ENCODE measurements around the gene HNF4A. TPM values are rescaled to one million over a fixed set of nuclear protein-coding genes. Genes with fewer than 3 reads are reported as not detected.
A peak's percentile ranks its signal among the peaks of the same experiment; 100 is the strongest.

Gene HNF4A
- total and polyA plus RNA-seq, 8 donors, result 7.4 to 29.2 (median 22.2) TPM

DNA sequence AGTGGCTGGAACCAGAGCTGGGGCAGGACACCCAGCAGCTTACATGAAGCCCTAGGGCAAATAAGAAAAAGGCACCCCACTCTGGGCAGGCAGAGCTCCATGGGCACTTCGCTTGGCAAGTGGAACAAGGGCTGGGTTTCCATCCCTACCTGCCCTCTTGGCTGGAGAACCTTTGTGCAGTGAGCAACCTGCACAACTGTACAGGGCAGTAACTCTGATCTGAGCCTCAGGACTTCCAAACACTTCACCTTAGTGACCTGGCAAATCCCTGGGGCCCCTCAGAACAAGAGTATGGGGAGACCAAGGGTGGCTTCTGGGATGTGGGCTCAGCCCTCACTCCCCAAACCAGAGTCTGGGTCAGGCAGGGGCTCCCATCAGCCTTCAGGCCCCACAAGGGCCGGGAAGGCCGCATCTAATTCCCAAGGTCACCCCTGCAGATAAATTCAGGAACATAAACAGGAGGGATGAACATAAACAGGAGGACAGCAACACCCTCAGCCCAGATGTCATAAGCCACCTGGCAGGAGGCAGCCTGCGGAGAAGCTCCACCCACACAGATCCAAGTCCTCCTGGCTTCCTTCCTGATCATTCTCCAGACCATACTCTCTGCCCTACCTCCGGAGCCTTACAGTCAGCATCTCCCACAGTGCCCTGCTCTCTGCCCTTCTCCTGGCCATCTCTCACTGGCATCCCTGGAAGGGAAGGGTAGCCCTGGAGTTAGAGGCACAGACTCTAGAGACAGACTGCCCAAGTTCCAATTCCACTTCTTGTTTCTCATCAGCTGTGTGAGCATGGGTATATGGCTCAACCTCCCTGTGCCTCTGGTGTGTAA, 37.5 kb downstream of the HNF4A start:
- WGBS, 2 donors, result 31 to 39% methylated on average over 5 of the region's 5 CpGs
- intact Hi-C loops (cut with DNase I), result no loop called here
- Histone ChIP-seq H3K27me3 (no peaks in the 10 kb centered on the region), H3K27ac (no peak overlapping the region), H3K4me3 (no peak overlapping the region), H3K9me3 (no peaks in the 10 kb centered on the region), H3K4me1 (peaks cover 5 to 14% (median 6%) of the 10 kb centered on the region in 3 donors), H3K36me3 (no peaks in the 10 kb centered on the region)
- FAIRE-seq, result no peak
- peak; percentile 48 to 71 (median 62) for ATAC-seq
- TF ChIP-seq, protein P1, sequence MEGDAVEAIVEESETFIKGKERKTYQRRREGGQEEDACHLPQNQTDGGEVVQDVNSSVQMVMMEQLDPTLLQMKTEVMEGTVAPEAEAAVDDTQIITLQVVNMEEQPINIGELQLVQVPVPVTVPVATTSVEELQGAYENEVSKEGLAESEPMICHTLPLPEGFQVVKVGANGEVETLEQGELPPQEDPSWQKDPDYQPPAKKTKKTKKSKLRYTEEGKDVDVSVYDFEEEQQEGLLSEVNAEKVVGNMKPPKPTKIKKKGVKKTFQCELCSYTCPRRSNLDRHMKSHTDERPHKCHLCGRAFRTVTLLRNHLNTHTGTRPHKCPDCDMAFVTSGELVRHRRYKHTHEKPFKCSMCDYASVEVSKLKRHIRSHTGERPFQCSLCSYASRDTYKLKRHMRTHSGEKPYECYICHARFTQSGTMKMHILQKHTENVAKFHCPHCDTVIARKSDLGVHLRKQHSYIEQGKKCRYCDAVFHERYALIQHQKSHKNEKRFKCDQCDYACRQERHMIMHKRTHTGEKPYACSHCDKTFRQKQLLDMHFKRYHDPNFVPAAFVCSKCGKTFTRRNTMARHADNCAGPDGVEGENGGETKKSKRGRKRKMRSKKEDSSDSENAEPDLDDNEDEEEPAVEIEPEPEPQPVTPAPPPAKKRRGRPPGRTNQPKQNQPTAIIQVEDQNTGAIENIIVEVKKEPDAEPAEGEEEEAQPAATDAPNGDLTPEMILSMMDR (IDR thresholded peaks at IDR 0.05), result no peak
- no peak for DNase-seq

DNA sequence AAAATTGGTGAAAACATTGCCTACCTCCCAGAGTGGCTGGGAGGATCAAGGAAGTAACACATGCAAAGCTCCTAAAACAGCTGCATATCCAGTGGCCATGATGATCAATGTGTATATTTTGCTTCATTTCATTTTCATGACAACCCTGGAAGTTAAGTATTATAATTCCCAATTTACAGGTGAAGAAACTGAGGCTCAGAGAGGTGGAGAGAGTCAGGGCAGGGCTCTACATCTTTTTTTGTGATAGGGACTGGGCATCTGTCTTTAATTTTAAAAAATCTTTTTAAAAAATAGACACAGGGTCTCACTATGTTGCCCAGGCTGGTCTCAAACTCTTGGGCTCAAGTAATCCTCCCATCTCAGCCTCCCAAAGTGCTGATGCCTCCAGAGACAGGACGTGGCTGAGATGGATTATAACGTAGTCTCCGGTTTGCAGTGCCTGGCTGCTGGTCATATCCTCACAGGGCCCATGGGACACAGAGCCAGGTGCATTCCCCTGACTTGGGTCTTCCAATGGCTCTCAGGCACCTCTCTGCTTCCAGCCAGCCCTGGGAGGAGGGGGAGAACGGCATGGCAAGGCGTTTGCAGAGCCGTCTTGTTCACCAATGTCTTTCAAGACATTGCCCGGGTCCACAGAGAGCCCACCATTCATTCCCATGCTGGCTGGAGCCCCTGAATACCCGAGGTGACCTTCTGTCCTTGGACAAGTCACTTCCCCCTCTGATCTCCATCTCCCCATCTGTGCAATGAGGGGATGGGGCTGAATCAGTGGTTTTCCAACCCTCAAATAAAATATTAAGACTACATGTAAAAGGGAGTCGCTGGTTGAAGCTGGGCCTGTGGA, 38.3 kb downstream of the HNF4A start:
- WGBS, 2 donors, result 67 to 74% methylated on average over 9 of the region's 9 CpGs
- intact Hi-C loops (cut with DNase I), result no loop called here

DNA sequence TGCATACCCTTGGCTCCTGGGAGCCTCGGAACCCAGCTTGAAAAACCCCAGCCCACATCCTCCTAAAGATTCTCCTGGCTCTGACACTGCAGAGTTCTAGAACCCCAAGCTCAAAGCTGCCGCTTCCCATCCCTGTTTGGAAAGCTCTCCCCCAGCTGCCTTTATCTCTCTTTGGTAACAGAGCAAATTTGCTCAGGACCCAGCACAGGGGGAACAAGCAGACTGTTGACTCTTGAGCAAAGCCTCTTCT, 38.9 kb downstream of the HNF4A start:
- no peaks in the 10 kb centered on the region for H3K9me3 ChIP-seq
- 33 to 38% methylated on average over 2 of the region's 2 CpGs for WGBS, 2 donors
- no peak overlapping the region for H3K4me3 ChIP-seq
- peaks cover 5 to 14% (median 6%) of the 10 kb centered on the region in 3 donors for H3K4me1 ChIP-seq
- no peak overlapping the region for H3K27ac ChIP-seq
- ATAC-seq (peak; percentile 29 to 73 (median 58)), FAIRE-seq (no peak), DNase-seq (no peak)
- no peaks in the 10 kb centered on the region for H3K36me3 ChIP-seq
- TF ChIP-seq, protein P1 (IDR thresholded peaks at IDR 0.05), result no peak
- no peaks in the 10 kb centered on the region for H3K27me3 ChIP-seq
- intact Hi-C loops (cut with DNase I), result no loop called here

More for the DNA sequence above, 38.3 kb downstream of the HNF4A start:
- TF ChIP-seq, protein P1 (IDR thresholded peaks at IDR 0.05), result no peak
- FAIRE-seq (no peak), DNase-seq (no peak), ATAC-seq (no peak)
- Histone ChIP-seq H3K4me1 (peaks cover 5 to 14% (median 6%) of the 10 kb centered on the region in 3 donors), H3K9me3 (no peaks in the 10 kb centered on the region), H3K27me3 (no peaks in the 10 kb centered on the region), H3K4me3 (no peak overlapping the region), H3K36me3 (no peaks in the 10 kb centered on the region), H3K27ac (no peak overlapping the region)

DNA sequence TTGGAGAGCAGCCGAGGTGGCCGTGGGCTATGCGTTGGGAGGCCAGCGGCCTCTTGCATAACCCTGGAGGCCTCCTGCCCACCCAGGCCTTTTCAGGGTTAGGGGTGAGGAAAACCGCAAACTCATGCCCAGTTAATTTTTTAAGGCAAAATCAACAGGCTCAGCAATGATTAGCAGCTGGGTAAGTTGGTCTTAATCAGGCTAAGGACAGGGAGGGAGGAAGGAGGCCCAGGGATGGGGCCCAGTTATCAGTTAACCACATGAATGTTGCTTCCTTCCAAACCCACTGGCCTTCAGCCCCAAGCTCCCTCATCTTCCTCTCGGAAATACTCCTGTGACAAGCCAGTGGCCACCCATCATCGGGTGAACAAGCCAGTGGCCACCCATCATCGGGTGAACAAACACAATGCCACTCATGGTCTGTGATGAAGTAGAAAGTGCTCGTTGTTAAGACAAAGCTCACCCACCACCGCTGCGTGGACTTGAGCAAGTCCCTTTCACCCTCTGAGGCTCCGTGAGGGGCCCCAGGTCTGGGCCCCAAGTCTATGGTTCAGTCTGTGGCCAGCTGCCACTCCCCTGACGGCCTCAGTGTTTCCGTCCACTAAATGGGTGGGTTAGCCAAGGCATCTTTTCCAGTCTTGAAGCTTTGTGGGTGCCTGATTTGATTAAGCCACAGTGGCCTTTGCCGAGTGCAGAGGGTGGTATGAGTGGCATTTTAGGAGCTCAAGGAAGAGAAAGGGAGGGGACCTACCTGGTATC, 39.4 kb downstream of the HNF4A start:
- DNase-seq (no peak), FAIRE-seq (no peak), ATAC-seq (no peak)
- intact Hi-C loops (cut with DNase I), result no loop called here
- no peaks in the 10 kb centered on the region for H3K9me3 ChIP-seq
- H3K27ac ChIP-seq, result no peak overlapping the region
- TF ChIP-seq, protein P1 (IDR thresholded peaks at IDR 0.05), result no peak
- peaks cover 5 to 14% (median 6%) of the 10 kb centered on the region in 3 donors for H3K4me1 ChIP-seq
- H3K4me3 ChIP-seq, result no peak overlapping the region
- 63 to 67% methylated on average over 15 of the region's 15 CpGs for WGBS, 2 donors
- H3K36me3 ChIP-seq, result no peaks in the 10 kb centered on the region
- H3K27me3 ChIP-seq, result no peaks in the 10 kb centered on the region
